ENCODE data around the gene LRRC27. TPM values are rescaled to one million over a fixed set of nuclear protein-coding genes. Genes with fewer than 3 reads are reported as not detected.

Gene LRRC27
- total RNA-seq, 6 experiments from 2014 or later: 2.2 to 5.4 (median 3.2) TPM

- intact Hi-C loops (cut with DNase I): no loop called here
- ATAC-seq (no peak), DNase-seq (peak in 1 of 3 donors; percentile 43)
- Histone ChIP-seq H3K27ac (no peak overlapping the region), H3K9me3 (no peaks in the 10 kb centered on the region), H3K4me3 (no peak overlapping the region), H3K4me1 (no peaks in the 10 kb centered on the region), H3K36me3 (no peaks in the 10 kb centered on the region), H3K27me3 (no peaks in the 10 kb centered on the region)
- TF ChIP-seq POLR2A (IDR thresholded peaks at IDR 0.05) (no peak), CTCF (IDR thresholded peaks at IDR 0.05) (no peak)
- WGBS (ENCODE audit: insufficient coverage, low coverage, low lambda C conversion rate, missing lambda C conversion rate): 84% methylated on average over 7 of the region's 17 CpGs
These were observed 23.3 kb downstream of the LRRC27 start for GRCh38 chr10:132355297-132355696.

- Histone ChIP-seq H3K36me3 (no peaks in the 10 kb centered on the region), H3K4me1 (no peaks in the 10 kb centered on the region), H3K27ac (no peak overlapping the region), H3K4me3 (no peak overlapping the region), H3K9me3 (no peaks in the 10 kb centered on the region), H3K27me3 (no peaks in the 10 kb centered on the region)
- no peak for ATAC-seq
- DNase-seq: peak in 1 of 3 donors; percentile 37
- TF ChIP-seq POLR2A (IDR thresholded peaks at IDR 0.05): no peak
- TF ChIP-seq CTCF (IDR thresholded peaks at IDR 0.05): no peak
- intact Hi-C loops (cut with DNase I): no loop called here
- 82% methylated on average over 10 of the region's 13 CpGs for WGBS (ENCODE audit: insufficient coverage, low coverage, low lambda C conversion rate, missing lambda C conversion rate)
These were observed 23.8 kb downstream of the LRRC27 start for GRCh38 chr10:132355754-132356153.

- intact Hi-C loops (cut with DNase I): no loop called here
- TF ChIP-seq CTCF (IDR thresholded peaks at IDR 0.05) (no peak), POLR2A (IDR thresholded peaks at IDR 0.05) (no peak)
- H3K27ac ChIP-seq: no peak overlapping the region
- ATAC-seq: no peak
- H3K4me3 ChIP-seq: no peak overlapping the region
- no peak for DNase-seq
- no peaks in the 10 kb centered on the region for H3K9me3 ChIP-seq
- no peaks in the 10 kb centered on the region for H3K27me3 ChIP-seq
- no peaks in the 10 kb centered on the region for H3K36me3 ChIP-seq
- 94% methylated on average over 7 of the region's 12 CpGs for WGBS (ENCODE audit: insufficient coverage, low coverage, low lambda C conversion rate, missing lambda C conversion rate)
- no peaks in the 10 kb centered on the region for H3K4me1 ChIP-seq
These were observed 24.7 kb downstream of the LRRC27 start for GRCh38 chr10:132356621-132357195.

- H3K27me3 ChIP-seq: no peaks in the 10 kb centered on the region
- ATAC-seq (no peak), DNase-seq (no peak)
- no peak overlapping the region for H3K27ac ChIP-seq
- no peaks in the 10 kb centered on the region for H3K9me3 ChIP-seq
- WGBS (ENCODE audit: insufficient coverage, low coverage, low lambda C conversion rate, missing lambda C conversion rate): 91% methylated on average over 10 of the region's 15 CpGs
- no peak overlapping the region for H3K4me3 ChIP-seq
- no peaks in the 10 kb centered on the region for H3K4me1 ChIP-seq
- TF ChIP-seq CTCF (IDR thresholded peaks at IDR 0.05) (no peak), POLR2A (IDR thresholded peaks at IDR 0.05) (no peak)
- intact Hi-C loops (cut with DNase I): no loop called here
- no peaks in the 10 kb centered on the region for H3K36me3 ChIP-seq
These were observed 25.5 kb downstream of the LRRC27 start for GRCh38 chr10:132357286-132358058.
